Right renal cortex interstitium (tissue), 3 donors: ENCODE results near the gene EHHADH. TPM values are rescaled to one million over a fixed set of nuclear protein-coding genes. Genes with fewer than 3 reads are reported as not detected.

Experiments
- DNase-seq, 3 donors: peaks; one replicate each; pipeline ENCODE4 v3.0.0-alpha.2; 2013; ENCODE audit warnings: low read depth in 3 of 3, low spot score in 2 of 3
- polyA plus RNA-seq, 3 donors: library from polyadenylated mRNA; unstranded; fragments of 120-200 nt; gene quantifications; one replicate each; pipeline ENCODE4 v1.2.1, GENCODE V29; 2013; ENCODE audit not compliant: insufficient read length in 3 of 3

EHHADH gene
- polyA plus RNA-seq, 3 donors = 28.6 to 35.3 (median 30.6) TPM

DNA sequence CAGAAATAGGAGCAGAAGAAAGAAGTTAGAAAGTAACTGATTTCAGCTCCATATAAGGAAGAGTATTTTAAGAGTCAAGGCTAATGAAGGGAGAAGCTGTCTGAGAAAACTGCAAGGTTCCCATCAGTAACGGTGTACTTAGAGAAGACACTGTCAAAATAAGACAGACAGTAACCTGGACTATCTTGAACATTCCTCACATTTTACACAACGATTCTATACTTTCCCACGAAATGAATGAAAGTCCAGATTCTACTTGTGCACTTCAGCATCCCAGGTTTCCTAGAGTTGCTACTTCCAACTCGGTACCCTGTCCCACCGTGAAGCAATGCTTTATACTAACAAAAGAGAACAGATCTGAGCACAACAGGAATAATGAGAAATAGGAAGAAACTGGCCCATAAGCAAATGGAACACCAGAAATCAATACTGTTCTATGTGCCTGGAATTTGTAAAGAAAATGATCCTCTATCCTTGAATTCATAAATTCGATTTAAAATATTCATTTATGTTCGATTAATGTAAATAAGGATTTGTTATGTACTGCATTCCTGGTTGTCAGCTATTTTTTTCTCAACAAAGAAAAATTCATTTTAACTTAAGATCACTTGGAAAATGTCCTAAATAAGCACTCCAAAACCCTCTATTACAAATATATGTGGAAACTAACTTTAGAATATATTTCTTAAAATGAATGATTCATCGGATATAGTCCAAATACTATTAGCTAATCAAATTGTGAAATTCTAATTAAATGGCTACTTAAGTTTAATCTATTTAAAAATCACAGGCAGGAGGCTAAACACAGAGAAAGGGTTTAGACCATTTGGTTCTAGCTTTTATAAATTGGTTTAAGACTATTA, 102.5 kb downstream of the EHHADH start:
- DNase-seq = no peak

GRCh38 chr3:185150561-185150960, 103.3 kb downstream of the EHHADH start:
- no peak for DNase-seq

GRCh38 chr3:185149591-185149990, 104.3 kb downstream of the EHHADH start:
- no peak for DNase-seq

GRCh38 chr3:185145511-185145910, 108.3 kb downstream of the EHHADH start:
- DNase-seq = no peak

GRCh38 chr3:185144784-185145183, 109.1 kb downstream of the EHHADH start:
- no peak for DNase-seq

Other genes with a start within 250 kb of the EHHADH start
- 1 to 10 TPM; 8.2 to 9.3 (median 8.8) TPM for gene C3orf70, start 101.0 kb downstream of the EHHADH start, polyA plus RNA-seq
- 10 to 100 TPM; 48.0 to 51.2 (median 48.9) TPM for gene MAP3K13, start 109.1 kb upstream of the EHHADH start, polyA plus RNA-seq
- gene TMEM41A, start 245.0 kb upstream of the EHHADH start, polyA plus RNA-seq = 10 to 100 TPM; 30.3 to 31.6 (median 31.3) TPM